GM18511 (cell line): ENCODE results near the gene DIO2.

Experiments used
- ATAC-seq: cut with Tn5 transposase; IDR thresholded peaks from one replicate; pipeline ENCODE4 v1.9.1; 2021; ENCODE audit warnings: mild to moderate bottlenecking, moderate library complexity; ENCODE audit not compliant: unreplicated experiment

The DIO2 gene

GRCh38 chr14:80211153-80212022 is at the start of gene DIO2:
DIO2 (minus strand) TSS chr14:80211504; CDS start chr14:80211472, 32 bp downstream.
- no peak for ATAC-seq

- no peak for ATAC-seq
These were observed 49.3 kb upstream of the DIO2 start for GRCh38 chr14:80260645-80261044.

DNA sequence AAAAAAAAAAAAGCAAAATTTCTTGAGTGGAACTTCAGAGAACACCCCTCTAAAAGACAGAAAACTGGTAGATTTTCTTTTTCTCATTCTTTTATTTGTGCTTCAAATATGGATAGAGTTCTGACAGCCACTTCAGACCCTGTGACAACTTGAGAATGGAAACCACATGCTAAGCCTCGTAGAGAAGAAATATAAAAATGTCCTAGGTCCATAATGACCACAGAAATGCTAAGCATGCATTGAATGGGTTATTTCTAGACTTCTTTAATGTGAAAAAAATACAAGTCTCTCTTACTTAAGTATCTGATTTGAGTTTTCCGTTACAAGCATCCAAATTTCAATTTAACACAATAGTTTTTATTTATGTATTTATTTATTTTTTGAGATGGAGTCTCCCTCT is 28.3 kb upstream of the DIO2 start:
- no peak for ATAC-seq

- ATAC-seq, result no peak
These were observed 25.8 kb upstream of the DIO2 start for GRCh38 chr14:80237143-80237542.

- no peak for ATAC-seq
These were observed 22.3 kb upstream of the DIO2 start for GRCh38 chr14:80233470-80234089.

- no peak for ATAC-seq
These were observed 20.4 kb upstream of the DIO2 start for GRCh38 chr14:80231702-80232101.

- ATAC-seq, result no peak
These were observed 12.6 kb upstream of the DIO2 start for GRCh38 chr14:80223696-80224465.

DNA sequence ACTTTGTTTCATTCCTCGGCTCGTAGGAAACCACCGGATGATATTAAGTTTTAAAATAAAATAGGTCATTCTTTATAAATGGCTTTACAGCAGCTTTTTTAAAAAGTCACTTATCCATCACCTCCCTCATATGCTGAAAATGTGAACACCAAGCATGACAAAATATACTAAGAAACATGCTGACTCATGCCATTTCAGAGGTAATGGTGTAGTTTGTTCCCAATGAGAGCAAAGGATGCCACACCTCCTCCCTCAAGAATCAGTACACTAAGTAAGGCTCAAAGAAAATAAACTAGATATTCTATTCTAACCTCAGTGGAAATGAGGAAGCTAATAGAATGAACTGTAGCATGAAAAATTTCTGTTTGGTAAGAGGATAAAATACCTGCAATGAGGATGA is 5.5 kb upstream of the DIO2 start:
- no peak for ATAC-seq

DNA sequence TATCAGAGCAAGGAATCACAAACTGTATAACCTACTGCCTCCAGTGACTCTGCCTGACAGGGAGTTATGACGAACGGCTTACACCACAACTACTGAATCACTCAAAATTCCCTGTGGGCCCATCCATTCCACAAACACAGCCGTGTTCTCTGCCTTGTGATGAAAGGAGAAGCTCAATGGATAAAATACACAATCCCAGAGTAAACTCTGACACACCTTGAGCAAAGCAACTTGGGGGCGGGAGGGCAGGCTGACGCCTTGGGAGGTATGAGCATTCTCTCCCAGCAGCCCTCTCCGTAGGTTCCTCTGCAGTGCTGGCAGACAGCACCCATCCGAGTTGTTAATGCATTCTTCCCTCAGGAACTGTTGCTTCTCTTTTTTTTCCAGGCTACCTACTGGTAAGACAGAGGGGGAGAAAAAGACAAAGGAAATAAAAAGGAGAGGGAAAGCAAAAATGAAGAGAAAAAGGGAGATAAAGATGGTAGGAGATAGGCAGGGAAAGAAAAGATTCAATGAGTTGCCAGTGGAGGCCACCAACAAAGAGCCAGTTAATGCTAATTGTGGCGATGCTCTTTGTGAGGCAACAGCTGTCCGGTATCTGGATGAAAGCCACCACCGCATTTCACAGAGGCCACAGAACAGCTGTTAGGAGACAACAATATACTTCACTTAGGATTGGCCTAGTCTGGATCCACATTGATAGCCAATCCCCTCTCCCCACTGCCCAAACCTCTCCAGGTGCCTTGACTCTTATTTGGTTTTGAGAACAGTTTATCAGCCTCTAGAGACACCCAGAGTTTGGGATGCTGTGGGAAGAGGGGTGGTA is 4.7 kb upstream of the DIO2 start:
- ATAC-seq, result no peak

GRCh38 chr14:80215081-80215480 is 3.8 kb upstream of the DIO2 start:
- no peak for ATAC-seq

- ATAC-seq, result peak; percentile 57
These were observed 2.3 kb upstream of the DIO2 start for GRCh38 chr14:80213602-80214001.

GRCh38 chr14:80212023-80212397 is 706 bp upstream of the DIO2 start:
- no peak for ATAC-seq

DNA sequence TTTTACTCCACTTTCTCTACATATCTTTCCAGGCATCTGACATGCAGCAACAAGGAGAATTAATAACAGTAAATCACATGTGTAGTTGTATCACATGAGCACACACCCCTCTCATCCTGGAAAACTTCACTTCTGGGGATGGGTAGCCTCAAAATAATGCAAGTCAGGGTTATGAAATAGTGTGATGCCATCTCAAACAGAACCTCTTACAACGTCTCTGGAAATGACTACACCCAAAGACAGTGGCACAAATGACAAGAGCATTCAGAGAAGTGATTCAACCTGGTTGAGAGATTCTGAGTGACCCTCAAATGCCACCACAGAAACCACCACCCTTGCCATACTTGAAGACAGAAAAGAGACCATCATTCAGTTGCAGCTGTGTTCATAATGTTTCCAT is 2.8 kb downstream of the DIO2 start:
- no peak for ATAC-seq

DNA sequence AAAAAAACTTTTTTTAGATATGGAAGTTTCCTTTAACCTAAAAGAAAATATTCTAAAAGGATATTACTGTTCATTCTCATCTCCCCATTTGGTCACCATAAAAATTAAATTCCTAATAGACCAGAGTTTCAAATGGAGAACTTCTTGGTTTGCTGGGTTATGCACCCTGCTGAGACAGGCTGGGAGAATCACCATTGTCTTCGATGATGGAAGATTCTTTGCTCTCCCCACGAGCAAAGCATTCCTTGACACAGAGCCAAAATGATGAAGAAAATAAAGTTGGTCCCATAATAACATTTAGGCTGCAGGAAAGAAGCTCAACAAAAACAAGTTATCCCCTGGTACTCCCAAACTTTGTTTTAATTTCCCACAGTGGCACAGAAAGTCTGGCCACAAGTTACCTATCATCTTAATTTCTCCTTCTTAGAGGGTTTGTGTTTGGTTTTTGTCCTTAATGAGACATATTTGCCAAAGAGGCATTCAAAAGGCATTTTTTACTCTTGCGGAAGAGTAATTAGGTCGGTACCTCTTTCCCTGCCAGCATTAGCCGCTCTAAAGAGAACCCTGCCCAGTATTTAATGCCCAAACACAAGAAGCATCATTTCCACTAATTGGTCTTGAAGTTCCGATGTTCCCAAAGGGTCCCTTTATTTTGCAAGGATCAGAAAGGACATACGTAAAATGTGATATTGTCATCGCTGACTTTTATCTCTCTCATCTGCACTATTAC is 4.8 kb downstream of the DIO2 start:
- ATAC-seq, result no peak

- ATAC-seq, result peak; percentile 54
These were observed 8.3 kb downstream of the DIO2 start for GRCh38 chr14:80202888-80203562.

GRCh38 chr14:80200093-80200492 is 11.2 kb downstream of the DIO2 start:
- ATAC-seq, result no peak

DNA sequence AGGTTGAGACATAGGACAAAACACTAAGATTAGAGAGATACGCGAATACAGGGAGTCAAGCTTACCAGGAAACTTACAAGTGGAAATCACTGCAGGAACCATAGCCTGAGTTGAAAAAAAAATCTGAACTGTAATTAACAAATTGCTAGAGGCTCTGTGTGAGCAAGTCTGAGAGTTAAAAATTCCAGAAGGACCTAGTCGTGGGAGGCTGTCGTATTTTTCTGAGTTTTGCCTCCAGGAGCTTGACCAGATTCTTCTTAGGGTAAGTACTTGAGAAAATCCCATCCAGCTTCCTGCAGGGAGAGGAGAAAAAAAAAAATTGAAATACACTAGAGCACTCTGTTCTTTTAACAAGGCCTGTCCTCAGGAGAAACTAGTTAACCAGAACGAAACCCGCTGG is 22.7 kb downstream of the DIO2 start:
- ATAC-seq, result no peak

DNA sequence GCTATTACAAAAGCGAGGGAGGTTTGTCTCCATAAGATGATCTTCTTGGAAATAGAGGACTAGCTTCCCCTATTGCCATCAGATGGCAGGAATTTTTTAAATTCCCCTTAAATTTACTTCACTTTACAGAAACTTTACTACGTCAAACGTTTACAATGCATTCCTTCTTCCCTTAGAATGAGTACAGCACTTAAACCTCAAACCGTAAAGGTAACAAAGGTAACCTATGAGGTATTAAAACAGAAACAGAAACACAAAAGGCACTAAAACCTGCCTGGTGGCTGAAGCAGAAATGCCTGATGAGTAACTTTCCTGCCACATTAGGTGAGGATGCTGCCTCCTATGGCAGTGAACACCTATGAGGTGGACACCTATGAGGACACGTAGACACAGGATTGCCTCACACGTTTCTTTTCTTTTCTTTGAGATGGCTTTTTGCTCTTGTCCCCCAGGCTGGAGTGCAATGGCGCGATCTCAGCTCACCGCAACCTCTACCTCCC is 25.0 kb downstream of the DIO2 start:
- ATAC-seq, result no peak

DNA sequence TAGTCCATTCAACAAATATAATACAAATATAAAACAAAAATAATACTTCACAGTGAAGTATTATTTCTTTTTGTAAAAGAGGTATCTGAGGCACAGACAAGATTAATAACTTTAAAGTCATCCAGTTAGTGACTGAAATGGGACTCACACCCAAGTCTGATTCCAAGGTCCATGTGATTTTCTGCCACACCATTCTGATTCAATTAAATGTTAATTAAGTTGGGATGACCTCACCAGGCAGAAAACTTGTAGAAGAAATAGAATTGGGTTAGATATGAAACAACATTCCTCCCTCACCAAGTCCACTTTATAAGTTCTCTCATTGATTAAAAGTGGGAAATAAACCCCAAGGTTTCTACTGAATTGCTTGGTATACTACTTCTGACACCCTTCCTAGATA is 34.4 kb downstream of the DIO2 start:
- ATAC-seq, result no peak
